ENCODE data around the gene SPATA31A1. TPM values are rescaled to one million over a fixed set of nuclear protein-coding genes. Genes with fewer than 3 reads are reported as not detected.

The SPATA31A1 gene
- total RNA-seq: not detected in 2 replicates

DNA sequence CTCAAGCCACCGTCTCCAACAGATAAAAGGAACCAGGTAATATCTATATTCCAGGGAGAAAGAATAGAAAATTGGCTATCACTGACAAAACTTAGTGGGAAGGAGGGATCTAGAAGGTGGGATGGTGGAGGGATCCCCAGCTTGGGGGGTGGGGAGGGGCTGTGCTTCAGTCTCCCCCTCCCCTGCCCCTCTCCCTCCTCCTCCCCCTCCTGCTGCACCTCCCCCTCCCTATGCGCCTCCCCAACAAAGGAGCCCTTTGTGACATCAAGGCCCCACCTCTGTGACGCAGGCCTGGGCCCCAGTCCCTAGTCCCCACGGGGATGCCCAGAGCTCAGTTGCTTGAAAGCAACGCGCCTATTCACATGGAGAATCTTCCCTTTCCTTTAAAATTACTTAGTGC, at the start of gene SPATA31A1:
Gene SPATA31A1, plus strand, starts transcription at position 301 of the 400 bp plus-strand sequence. Its CDS starts 62 bp downstream, at position 363.

Other genes with a start within 250 kb of the SPATA31A1 start
- gene CNTNAP3, start 67.5 kb upstream of the SPATA31A1 start, total RNA-seq: 2.8 and 2.9 TPM in 2 replicates

Measured in regular cardiac myocyte (primary cell).